ENCODE results near the gene TUBG1. TPM values are rescaled to one million over a fixed set of nuclear protein-coding genes. Genes with fewer than 3 reads are reported as not detected.

The TUBG1 gene
- total and polyA plus RNA-seq, 10 of the 15 experiments (the other 5 are each of a cell fraction or from before 2014, with no cell fraction given), result 40.0 to 256 (median 107) TPM

GRCh38 chr17:42578282-42578869 lies 31.1 kb upstream of the TUBG1 start (continued):
- TF ChIP-seq ESRRA (IDR thresholded peaks at IDR 0.05; ENCODE audit: low read length), result 0 out of 2 replicates have a peak, but pooled peaks have one; percentile 8
- TF ChIP-seq, protein P1, sequence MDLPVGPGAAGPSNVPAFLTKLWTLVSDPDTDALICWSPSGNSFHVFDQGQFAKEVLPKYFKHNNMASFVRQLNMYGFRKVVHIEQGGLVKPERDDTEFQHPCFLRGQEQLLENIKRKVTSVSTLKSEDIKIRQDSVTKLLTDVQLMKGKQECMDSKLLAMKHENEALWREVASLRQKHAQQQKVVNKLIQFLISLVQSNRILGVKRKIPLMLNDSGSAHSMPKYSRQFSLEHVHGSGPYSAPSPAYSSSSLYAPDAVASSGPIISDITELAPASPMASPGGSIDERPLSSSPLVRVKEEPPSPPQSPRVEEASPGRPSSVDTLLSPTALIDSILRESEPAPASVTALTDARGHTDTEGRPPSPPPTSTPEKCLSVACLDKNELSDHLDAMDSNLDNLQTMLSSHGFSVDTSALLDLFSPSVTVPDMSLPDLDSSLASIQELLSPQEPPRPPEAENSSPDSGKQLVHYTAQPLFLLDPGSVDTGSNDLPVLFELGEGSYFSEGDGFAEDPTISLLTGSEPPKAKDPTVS (IDR thresholded peaks at IDR 0.05; ENCODE audit: low read depth, low read length), result no peak
- TF ChIP-seq EGR1 (IDR thresholded peaks at IDR 0.05; ENCODE audit: borderline replicate concordance in 1 of 2, low read depth in 2 of 2, low read length in 2 of 2), result no peak
- TF ChIP-seq MEF2B (IDR thresholded peaks at IDR 0.05; ENCODE audit: partially characterized antibody, poor library complexity, severe bottlenecking), result peak; percentile 86
- TF ChIP-seq NKRF (conservative IDR thresholded peaks at IDR 0.05), result 0 out of 2 replicates have a peak, but pooled peaks have one; percentile 39
- peak; percentile 74 for TF ChIP-seq DPF2 (IDR thresholded peaks at IDR 0.05)
- TF ChIP-seq, protein P2, sequence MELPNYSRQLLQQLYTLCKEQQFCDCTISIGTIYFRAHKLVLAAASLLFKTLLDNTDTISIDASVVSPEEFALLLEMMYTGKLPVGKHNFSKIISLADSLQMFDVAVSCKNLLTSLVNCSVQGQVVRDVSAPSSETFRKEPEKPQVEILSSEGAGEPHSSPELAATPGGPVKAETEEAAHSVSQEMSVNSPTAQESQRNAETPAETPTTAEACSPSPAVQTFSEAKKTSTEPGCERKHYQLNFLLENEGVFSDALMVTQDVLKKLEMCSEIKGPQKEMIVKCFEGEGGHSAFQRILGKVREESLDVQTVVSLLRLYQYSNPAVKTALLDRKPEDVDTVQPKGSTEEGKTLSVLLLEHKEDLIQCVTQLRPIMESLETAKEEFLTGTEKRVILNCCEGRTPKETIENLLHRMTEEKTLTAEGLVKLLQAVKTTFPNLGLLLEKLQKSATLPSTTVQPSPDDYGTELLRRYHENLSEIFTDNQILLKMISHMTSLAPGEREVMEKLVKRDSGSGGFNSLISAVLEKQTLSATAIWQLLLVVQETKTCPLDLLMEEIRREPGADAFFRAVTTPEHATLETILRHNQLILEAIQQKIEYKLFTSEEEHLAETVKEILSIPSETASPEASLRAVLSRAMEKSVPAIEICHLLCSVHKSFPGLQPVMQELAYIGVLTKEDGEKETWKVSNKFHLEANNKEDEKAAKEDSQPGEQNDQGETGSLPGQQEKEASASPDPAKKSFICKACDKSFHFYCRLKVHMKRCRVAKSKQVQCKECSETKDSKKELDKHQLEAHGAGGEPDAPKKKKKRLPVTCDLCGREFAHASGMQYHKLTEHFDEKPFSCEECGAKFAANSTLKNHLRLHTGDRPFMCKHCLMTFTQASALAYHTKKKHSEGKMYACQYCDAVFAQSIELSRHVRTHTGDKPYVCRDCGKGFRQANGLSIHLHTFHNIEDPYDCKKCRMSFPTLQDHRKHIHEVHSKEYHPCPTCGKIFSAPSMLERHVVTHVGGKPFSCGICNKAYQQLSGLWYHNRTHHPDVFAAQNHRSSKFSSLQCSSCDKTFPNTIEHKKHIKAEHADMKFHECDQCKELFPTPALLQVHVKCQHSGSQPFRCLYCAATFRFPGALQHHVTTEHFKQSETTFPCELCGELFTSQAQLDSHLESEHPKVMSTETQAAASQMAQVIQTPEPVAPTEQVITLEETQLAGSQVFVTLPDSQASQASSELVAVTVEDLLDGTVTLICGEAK (IDR thresholded peaks at IDR 0.05; ENCODE audit: borderline replicate concordance), result no peak
- no peak for TF ChIP-seq ZSCAN29 (IDR thresholded peaks at IDR 0.05)
- TF ChIP-seq TBL1XR1 (IDR thresholded peaks at IDR 0.05; ENCODE audit: low read depth, low read length), result no peak
- no peak for TF ChIP-seq LARP7 (IDR thresholded peaks at IDR 0.05)
- peak; percentile 78 for TF ChIP-seq CREM (IDR thresholded peaks at IDR 0.05; ENCODE audit: low read depth)
- 0 out of 2 replicates have a peak, but pooled peaks have one; percentile 56 for TF ChIP-seq IRF4 (IDR thresholded peaks at IDR 0.05; ENCODE audit: low read depth, low read length)
- TF ChIP-seq E2F4 (IDR thresholded peaks at IDR 0.05; ENCODE audit: low read depth, low read length), result no peak
- no peak for TF ChIP-seq NR2C2 (IDR thresholded peaks at IDR 0.05; ENCODE audit: borderline replicate concordance, control insufficient read depth, insufficient read length, low read depth)
- TF ChIP-seq CBFB (IDR thresholded peaks at IDR 0.05; ENCODE audit: low read depth), result peak; percentile 87
- TF ChIP-seq ZBED1 (IDR thresholded peaks at IDR 0.05; ENCODE audit: borderline replicate concordance), result no peak; the same call in 1 of the 2 replicates
- peak; percentile 4; the same call in 1 of the 2 replicates for TF ChIP-seq CHD2 (IDR thresholded peaks at IDR 0.05; ENCODE audit: borderline replicate concordance, low read depth, low read length)
- peak; percentile 91 for TF ChIP-seq RAD21 (IDR thresholded peaks at IDR 0.05; ENCODE audit: insufficient read depth, low read depth, low read length)
- peak; percentile 71 for TF ChIP-seq BCL11A (IDR thresholded peaks at IDR 0.05; ENCODE audit: low read depth, low read length)
- TF ChIP-seq CBX3 (IDR thresholded peaks at IDR 0.05; ENCODE audit: borderline replicate concordance, low read depth), result no peak
- TF ChIP-seq PAX8 (IDR thresholded peaks at IDR 0.05), result no peak
- TF ChIP-seq ATF7 (IDR thresholded peaks at IDR 0.05; ENCODE audit: low read depth), result 0 out of 2 replicates have a peak, but pooled peaks have one; percentile 12
- no peak for TF ChIP-seq WRNIP1 (IDR thresholded peaks at IDR 0.05; ENCODE audit: borderline replicate concordance, low read depth, low read length)
- TF ChIP-seq POLR2A (IDR thresholded peaks at IDR 0.05; ENCODE audit: low read depth, low read length), result no peak
